Mucosa of gallbladder (tissue), 1 donor: Measurements from ENCODE around the gene VEZF1. TPM values are rescaled to one million over a fixed set of nuclear protein-coding genes. Genes with fewer than 3 reads are reported as not detected.
"Not testable (repeated sequence)": the region's sequence is repeated elsewhere in the genome, so short reads cannot be mapped to it uniquely, and the experiment has no call there.

Experiments
- DNase-seq: peaks from one replicate; pipeline ENCODE4 v3.0.0-alpha.2; 2020; ENCODE audit warnings: low spot score
- total RNA-seq: library from RNA; stranded (reverse); gene quantifications from one replicate; pipeline ENCODE4 v1.2.1, GENCODE V29; 2021
- donor health status: DM: no; HTN: no; CAD: no.

VEZF1 gene
- total RNA-seq, 1 donor from 2014 or later, result 64.9 TPM

GRCh38 chr17:57974053-57974824 lies 13.8 kb downstream of the VEZF1 start:
- DNase-seq, result not testable (repeated sequence)

- no peak for DNase-seq
Observed at GRCh38 chr17:57972151-57972550, 15.9 kb downstream of the VEZF1 start.

GRCh38 chr17:57971572-57971971 lies 16.5 kb downstream of the VEZF1 start:
- no peak for DNase-seq

GRCh38 chr17:57970710-57971109 lies 17.3 kb downstream of the VEZF1 start:
- DNase-seq, result no peak

- DNase-seq, result no peak
Observed at GRCh38 chr17:57968456-57968855, 19.6 kb downstream of the VEZF1 start.

- DNase-seq, result no peak
Observed at GRCh38 chr17:57966875-57967274, 21.2 kb downstream of the VEZF1 start.

- no peak for DNase-seq
Observed at GRCh38 chr17:57966246-57966645, 21.8 kb downstream of the VEZF1 start.

GRCh38 chr17:57965521-57966160 lies 22.4 kb downstream of the VEZF1 start:
- DNase-seq, result no peak

- DNase-seq, result no peak
Observed at GRCh38 chr17:57963149-57963511, 24.9 kb downstream of the VEZF1 start.

GRCh38 chr17:57962279-57963148 lies 25.5 kb downstream of the VEZF1 start:
- no peak for DNase-seq

GRCh38 chr17:57959929-57960328 lies 28.1 kb downstream of the VEZF1 start:
- DNase-seq, result no peak

GRCh38 chr17:57958391-57958790 lies 29.7 kb downstream of the VEZF1 start:
- DNase-seq, result not testable (repeated sequence)

GRCh38 chr17:57957886-57958285 lies 30.2 kb downstream of the VEZF1 start:
- no peak for DNase-seq

- DNase-seq, result no peak
Observed at GRCh38 chr17:57957120-57957850, 30.8 kb downstream of the VEZF1 start.

- no peak for DNase-seq
Observed at GRCh38 chr17:57956291-57957119, 31.5 kb downstream of the VEZF1 start.

- DNase-seq, result peak; percentile 75
Observed at GRCh38 chr17:57955183-57955931, 32.7 kb downstream of the VEZF1 start, which contains the start of gene CUEDC1. CUEDC1 (minus strand) TSS chr17:57955412; CDS start chr17:57885564, 69,848 bp downstream.

- peak; percentile 54 for DNase-seq
Observed at GRCh38 chr17:57954397-57955182, 33.5 kb downstream of the VEZF1 start.

- DNase-seq, result no peak
Observed at GRCh38 chr17:57953705-57954396, 34.2 kb downstream of the VEZF1 start.

- DNase-seq, result no peak
Observed at GRCh38 chr17:57953219-57953618, 34.8 kb downstream of the VEZF1 start.
